Mesothelial cell of epicardium (in vitro differentiated cells): ENCODE data around the gene CELA2B. TPM values are rescaled to one million over a fixed set of nuclear protein-coding genes. Genes with fewer than 3 reads are reported as not detected.
"Not testable (repeated sequence)": the region's sequence is repeated elsewhere in the genome, so short reads cannot be mapped to it uniquely, and the experiment has no call there.

Experiments
- DNase-seq, 2 experiments: peaks; one replicate each; pipeline ENCODE4 v3.0.0; 2021; ENCODE audit warnings: low spot score in 2 of 2; ENCODE audit not compliant: unreplicated experiment in 2 of 2
- H3K27ac Mint-ChIP-seq: 2 replicates; pipeline ENCODE4 v1.8.0; 2021; ENCODE audit warnings: mixed read lengths
- H3K27me3 Mint-ChIP-seq: 2 replicates; pipeline ENCODE4 v1.8.0; 2021; ENCODE audit warnings: low read depth, mixed read lengths
- H3K36me3 Mint-ChIP-seq: 2 replicates; pipeline ENCODE4 v1.8.0; 2021; ENCODE audit warnings: mixed read lengths
- H3K4me1 Mint-ChIP-seq: 2 replicates; pipeline ENCODE4 v1.8.0; 2021; ENCODE audit warnings: mixed read lengths
- H3K4me3 Mint-ChIP-seq: 2 replicates; pipeline ENCODE4 v1.8.0; 2021; ENCODE audit warnings: mild to moderate bottlenecking, moderate library complexity, mixed read lengths
- H3K9me3 Mint-ChIP-seq: 2 replicates; pipeline ENCODE4 v1.8.0; 2021; ENCODE audit warnings: mixed read lengths
- CTCF ChIP-seq: fragments of 200-600 bp; sonication (generic); IDR thresholded peaks from one replicate; pipeline ENCODE4 v1.5.0; 2021; ENCODE audit warnings: antibody characterized with exemption; ENCODE audit not compliant: unreplicated experiment
- total RNA-seq: library from RNA; stranded (reverse); gene quantifications from 3 replicates; pipeline ENCODE4 v1.2.1, GENCODE V29; 2021

Gene CELA2B
- total RNA-seq, 1 donor from 2014 or later, result not detected

- Mint-ChIP-seq H3K36me3 (peaks cover 24% of the 10 kb centered on the region), H3K27me3 (peaks cover 1% of the 10 kb centered on the region), H3K9me3 (peaks cover 4% of the 10 kb centered on the region), H3K4me3 (no peak overlapping the region), H3K4me1 (no peaks in the 10 kb centered on the region), H3K27ac (no peak overlapping the region)
- DNase-seq, result no peak
- no peak for TF ChIP-seq CTCF
Observed at GRCh38 chr1:15483971-15484370, 8.1 kb downstream of the CELA2B start.

GRCh38 chr1:15484443-15484842, 8.5 kb downstream of the CELA2B start:
- not testable (repeated sequence) for DNase-seq, H3K27ac Mint-ChIP-seq, H3K27me3 Mint-ChIP-seq, H3K9me3 Mint-ChIP-seq, H3K4me1 Mint-ChIP-seq, H3K4me3 Mint-ChIP-seq
- H3K36me3 Mint-ChIP-seq, result peaks cover 29% of the 10 kb centered on the region

- no peak for DNase-seq
- Mint-ChIP-seq H3K27ac (no peak overlapping the region), H3K9me3 (peaks cover 3% of the 10 kb centered on the region), H3K4me3 (no peak overlapping the region), H3K36me3 (peaks cover 36% of the 10 kb centered on the region), H3K27me3 (no peaks in the 10 kb centered on the region), H3K4me1 (no peaks in the 10 kb centered on the region)
- no peak for TF ChIP-seq CTCF
Observed at GRCh38 chr1:15485636-15486035, 9.7 kb downstream of the CELA2B start.

- H3K4me1 Mint-ChIP-seq, H3K9me3 Mint-ChIP-seq, H3K27ac Mint-ChIP-seq, H3K4me3 Mint-ChIP-seq, H3K27me3 Mint-ChIP-seq, DNase-seq: not testable (repeated sequence)
- peaks cover 44% of the 10 kb centered on the region for H3K36me3 Mint-ChIP-seq
Observed at GRCh38 chr1:15486844-15487610, 11.1 kb downstream of the CELA2B start.

GRCh38 chr1:15488371-15488770, 12.5 kb downstream of the CELA2B start:
- TF ChIP-seq CTCF, result no peak
- Mint-ChIP-seq H3K27me3 (no peaks in the 10 kb centered on the region), H3K9me3 (peaks cover 3% of the 10 kb centered on the region), H3K27ac (no peak overlapping the region), H3K4me3 (no peak overlapping the region), H3K36me3 (peaks cover 48% of the 10 kb centered on the region), H3K4me1 (no peaks in the 10 kb centered on the region)
- no peak for DNase-seq

GRCh38 chr1:15489052-15489736, 13.3 kb downstream of the CELA2B start:
- no peaks in the 10 kb centered on the region for H3K27me3 Mint-ChIP-seq
- no peak for TF ChIP-seq CTCF
- no peak for DNase-seq
- H3K9me3 Mint-ChIP-seq, result peaks cover 3% of the 10 kb centered on the region
- no peaks in the 10 kb centered on the region for H3K4me1 Mint-ChIP-seq
- H3K27ac Mint-ChIP-seq, result no peak overlapping the region
- H3K4me3 Mint-ChIP-seq, result no peak overlapping the region
- peaks cover 45% of the 10 kb centered on the region for H3K36me3 Mint-ChIP-seq

- not testable (repeated sequence) for H3K27ac Mint-ChIP-seq, H3K27me3 Mint-ChIP-seq, H3K9me3 Mint-ChIP-seq, DNase-seq, H3K4me1 Mint-ChIP-seq, H3K4me3 Mint-ChIP-seq
- peaks cover 45% of the 10 kb centered on the region for H3K36me3 Mint-ChIP-seq
Observed at GRCh38 chr1:15491010-15491409, 15.1 kb downstream of the CELA2B start.
